PC-3 (cell line): Measurements from ENCODE around the gene TWIST2. TPM values are rescaled to one million over a fixed set of nuclear protein-coding genes. Genes with fewer than 3 reads are reported as not detected.

Experiments
- ATAC-seq: fragments of 200-7000 bp; cut with Tn5 transposase; 2 replicates; pipeline ENCODE4 v1.9.1; 2020; ENCODE audit warnings: mild to moderate bottlenecking, moderate library complexity
- BruUV-seq: library from RNA; stranded (reverse); fragments of 400-500 nt; replicated peaks from 2 replicates; lab custom pipeline; 2021; lab: Mats Ljungman, UMichigan
- CTCF ChIA-PET: fragments of 300-600 bp; sonication (Branson Sonifier 250); formaldehyde crosslinking; loops from one replicate; lab custom pipeline; 2022; ENCODE audit warnings: antibody characterized with exemption; lab: Charles Lee
- POLR2A ChIA-PET: fragments of 300-600 bp; sonication (Branson Sonifier 250); formaldehyde crosslinking; loops from one replicate; lab custom pipeline; 2022; ENCODE audit warnings: antibody characterized with exemption; ENCODE audit not compliant: unreplicated experiment; lab: Charles Lee
- DNase-seq: peaks from one replicate; pipeline ENCODE4 v3.0.0-alpha.2; 2015
- H2AFZ ChIP-seq: fragments of 300-600 bp; sonication (generic); 2 replicates; pipeline ENCODE4 v1.6.0; 2016; ENCODE audit warnings: antibody characterized with exemption, low read length
- H3F3A ChIP-seq: fragments of 300-600 bp; sonication (generic); one replicate; pipeline ENCODE4 v1.6.0; 2017; ENCODE audit warnings: antibody characterized with exemption, low read length, control low read depth, mild to moderate bottlenecking; ENCODE audit not compliant: unreplicated experiment
- H3K27ac ChIP-seq: fragments of 300-600 bp; sonication (generic); 2 replicates; pipeline ENCODE4 v1.5.1; 2016; ENCODE audit warnings: mild to moderate bottlenecking, low read length
- H3K27me3 ChIP-seq: fragments of 300-600 bp; sonication (generic); 2 replicates; pipeline ENCODE4 v1.6.1; 2016; ENCODE audit warnings: low read length, mixed read lengths
- H3K36me3 ChIP-seq: fragments of 300-600 bp; sonication (generic); 2 replicates; pipeline ENCODE4 v1.6.1; 2016; ENCODE audit warnings: low read depth, mixed run types, low read length, mixed read lengths
- H3K4me1 ChIP-seq: fragments of 300-600 bp; sonication (generic); 2 replicates; pipeline ENCODE4 v1.5.1; 2016; ENCODE audit warnings: low read length; ENCODE audit not compliant: insufficient read depth
- H3K4me2 ChIP-seq: fragments of 300-600 bp; sonication (generic); 2 replicates; pipeline ENCODE4 v1.6.0; 2016; ENCODE audit warnings: low read length
- H3K4me3 ChIP-seq: fragments of 300-600 bp; sonication (generic); 2 replicates; pipeline ENCODE4 v1.5.1; 2016; ENCODE audit warnings: mild to moderate bottlenecking, low read length, mixed read lengths
- H3K79me2 ChIP-seq: fragments of 300-600 bp; sonication (generic); 2 replicates; pipeline ENCODE4 v1.6.1; 2017; ENCODE audit warnings: low read length, mixed read lengths
- H3K9ac ChIP-seq: fragments of 300-600 bp; sonication (generic); 2 replicates; pipeline ENCODE4 v1.6.0; 2016; ENCODE audit warnings: mild to moderate bottlenecking, low read length
- H3K9me2 ChIP-seq: fragments of 300-600 bp; sonication (generic); replicated peaks from 2 replicates; pipeline ENCODE4 v1.6.1; 2016; ENCODE audit warnings: mixed run types, low read length, mixed read lengths
- H3K9me3 ChIP-seq: fragments of 300-600 bp; sonication (generic); 2 replicates; pipeline ENCODE4 v1.6.1; 2016; ENCODE audit warnings: low read length, mixed read lengths
- H4K20me1 ChIP-seq: fragments of 300-600 bp; sonication (generic); 2 replicates; pipeline ENCODE4 v1.6.1; 2016; ENCODE audit warnings: low read length, mixed read lengths
- CTCF ChIP-seq: fragments of 300-600 bp; sonication (generic); conservative IDR thresholded peaks from 2 replicates; pipeline ENCODE4 v1.5.1; 2017; ENCODE audit warnings: antibody characterized with exemption, low read depth, mild to moderate bottlenecking, low read length
- EZH2 ChIP-seq: fragments of 300-600 bp; sonication (generic); IDR thresholded peaks from one replicate; pipeline ENCODE4 v1.6.1; 2017; ENCODE audit warnings: antibody characterized with exemption, mild to moderate bottlenecking, low read length; ENCODE audit not compliant: unreplicated experiment
- EZH2phosphoT487 ChIP-seq: fragments of 300-600 bp; sonication (generic); IDR thresholded peaks from 2 replicates; pipeline ENCODE4 v1.6.1; 2018; ENCODE audit warnings: mild to moderate bottlenecking, antibody characterized with exemption, low read length, borderline replicate concordance
- intact Hi-C: fragments of 100-400 bp; cut with micrococcal nuclease; formaldehyde crosslinking; loops from 2 replicates; pipeline ENCODE4 v1.9.0; 2023
- total RNA-seq: library from RNA; depleted of rRNA; stranded (reverse); fragments of >200 nt; gene quantifications from 2 replicates; pipeline ENCODE4 v1.2.3, GENCODE V29; 2014

Gene TWIST2
- total RNA-seq, 1 experiment from 2014 or later: 4.4 TPM

GRCh38 chr2:238905224-238905623 is 57.3 kb downstream of the TWIST2 start:
- Histone ChIP-seq H3K36me3 (no peaks in the 10 kb centered on the region), H3K4me3 (no peak overlapping the region), H3K9me2 (no peaks in the 10 kb centered on the region), H3K79me2 (no peaks in the 10 kb centered on the region), H2AFZ (no peak overlapping the region), H3F3A (no peaks in the 10 kb centered on the region), H3K27me3 (no peaks in the 10 kb centered on the region), H3K9ac (no peak overlapping the region), H4K20me1 (no peaks in the 10 kb centered on the region), H3K9me3 (no peaks in the 10 kb centered on the region), H3K4me1 (peaks cover 1% of the 10 kb centered on the region; the same call in 1 of the 2 replicates), H3K4me2 (no peak overlapping the region), H3K27ac (no peak overlapping the region)
- ATAC-seq (no peak), DNase-seq (no peak)
- TF ChIP-seq CTCF (no peak), EZH2phosphoT487 (no peak), EZH2 (no peak)
- BruUV-seq: no TSS peak
- CTCF ChIA-PET: no interaction called here
- intact Hi-C loops: no loop called here
- POLR2A ChIA-PET: no interaction called here

GRCh38 chr2:238905644-238906043 is 57.8 kb downstream of the TWIST2 start:
- Histone ChIP-seq H3K27me3 (no peaks in the 10 kb centered on the region), H3K4me2 (no peak overlapping the region), H3K4me3 (no peak overlapping the region), H3K9me3 (no peaks in the 10 kb centered on the region), H3K79me2 (no peaks in the 10 kb centered on the region), H3K9ac (no peak overlapping the region), H3K27ac (no peak overlapping the region), H3K36me3 (no peaks in the 10 kb centered on the region), H4K20me1 (no peaks in the 10 kb centered on the region), H2AFZ (no peak overlapping the region), H3K9me2 (no peaks in the 10 kb centered on the region), H3K4me1 (peaks cover 6% of the 10 kb centered on the region), H3F3A (no peaks in the 10 kb centered on the region)
- ATAC-seq (no peak), DNase-seq (no peak)
- CTCF ChIA-PET: no interaction called here
- POLR2A ChIA-PET: no interaction called here
- TF ChIP-seq CTCF (no peak), EZH2phosphoT487 (no peak), EZH2 (no peak)
- no TSS peak for BruUV-seq
- intact Hi-C loops: no loop called here

DNA sequence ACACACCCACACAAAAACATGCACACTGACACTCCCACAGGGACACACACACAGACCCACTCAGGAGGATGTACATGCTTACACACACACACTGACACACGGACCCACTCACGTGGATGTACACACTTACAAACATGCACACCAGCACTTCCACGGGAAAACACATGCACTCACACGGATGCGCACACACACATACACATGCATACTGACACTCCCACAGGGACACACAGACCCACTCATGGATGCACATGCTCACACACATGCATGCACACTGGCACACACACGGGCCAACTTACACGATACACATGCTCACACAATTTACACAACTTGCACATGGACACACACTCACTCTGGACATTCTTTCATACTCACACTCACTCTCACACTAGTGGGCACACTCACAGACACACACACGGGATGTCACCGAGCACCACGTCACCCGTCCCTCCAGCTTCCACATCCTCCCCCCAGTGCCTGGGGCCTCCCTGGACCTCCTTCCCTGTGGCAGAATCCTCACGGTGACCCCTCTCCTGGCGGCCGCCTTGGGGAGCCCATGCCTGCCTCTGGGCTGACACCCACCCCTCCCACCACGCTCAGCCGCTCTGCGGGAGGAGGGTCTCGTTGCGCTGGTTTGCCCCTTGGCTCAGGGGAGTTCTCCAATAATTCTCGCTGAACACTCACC is 58.5 kb downstream of the TWIST2 start:
- DNase-seq (no peak), ATAC-seq (no peak)
- intact Hi-C loops: no loop called here
- peaks cover 12% of the 10 kb centered on the region for H3K4me1 ChIP-seq
- H3F3A ChIP-seq: no peaks in the 10 kb centered on the region
- H3K36me3 ChIP-seq: no peaks in the 10 kb centered on the region
- H3K9me2 ChIP-seq: no peaks in the 10 kb centered on the region
- H3K79me2 ChIP-seq: no peaks in the 10 kb centered on the region
- CTCF ChIA-PET: no interaction called here
- no peak overlapping the region for H3K4me3 ChIP-seq
- no peak overlapping the region for H2AFZ ChIP-seq
- TF ChIP-seq EZH2phosphoT487 (no peak), CTCF (no peak), EZH2 (no peak)
- no peaks in the 10 kb centered on the region for H4K20me1 ChIP-seq
- no peak overlapping the region for H3K27ac ChIP-seq
- POLR2A ChIA-PET: no interaction called here
- no peaks in the 10 kb centered on the region for H3K27me3 ChIP-seq
- BruUV-seq: no TSS peak
- no peaks in the 10 kb centered on the region for H3K9me3 ChIP-seq
- no peak overlapping the region for H3K4me2 ChIP-seq
- no peak overlapping the region for H3K9ac ChIP-seq
